Left ventricle myocardium inferior (tissue), 1 donor: ENCODE results near the gene FIGLA. TPM values are rescaled to one million over a fixed set of nuclear protein-coding genes. Genes with fewer than 3 reads are reported as not detected.
"Not testable (repeated sequence)": the region's sequence is repeated elsewhere in the genome, so short reads cannot be mapped to it uniquely, and the experiment has no call there.

Experiments
- DNase-seq: peaks from one replicate; pipeline ENCODE4 v3.0.0-alpha.2; 2020
- H3K27ac ChIP-seq: fragments of 200-600 bp; replicated peaks from 2 replicates; pipeline ENCODE4 v1.8.0; 2021
- H3K27me3 ChIP-seq: fragments of 200-600 bp; 2 replicates; pipeline ENCODE4 v1.8.0; 2021; ENCODE audit warnings: low read depth
- H3K36me3 ChIP-seq: fragments of 200-600 bp; 2 replicates; pipeline ENCODE4 v1.8.0; 2021
- H3K4me1 ChIP-seq: fragments of 200-600 bp; 2 replicates; pipeline ENCODE4 v1.8.0; 2021
- H3K4me3 ChIP-seq: fragments of 200-600 bp; 2 replicates; pipeline ENCODE4 v1.8.0; 2021; ENCODE audit warnings: mild to moderate bottlenecking, moderate library complexity
- H3K9me3 ChIP-seq: fragments of 200-600 bp; replicated peaks from 2 replicates; pipeline ENCODE4 v1.8.0; 2021
- CTCF ChIP-seq: fragments of 200-600 bp; IDR thresholded peaks from 2 replicates; pipeline ENCODE4 v1.8.0; 2021; ENCODE audit warnings: antibody characterized with exemption, mild to moderate bottlenecking, borderline replicate concordance
- intact Hi-C: fragments of 100-400 bp; cut with micrococcal nuclease; formaldehyde crosslinking; loops from one replicate; pipeline ENCODE4 v1.11.0; 2022
- total RNA-seq: library from RNA; stranded (reverse); fragmentation: NEBNext Ultra II Directional; extraction: Animal tissue kit (Norgen Biotek cat#: 25700); gene quantifications from one replicate; pipeline ENCODE4 v1.2.1, GENCODE V29; 2021
- donor health status: DM: no; HTN: yes; CAD: no; lungs with severe emphysema.

FIGLA gene
- total RNA-seq, 1 donor from 2014 or later, result not detected

GRCh38 chr2:70799706-70800105 is 9.3 kb upstream of the FIGLA start:
- TF ChIP-seq CTCF, result no peak
- DNase-seq, result no peak
- Histone ChIP-seq H3K4me1 (no peaks in the 10 kb centered on the region), H3K36me3 (no peaks in the 10 kb centered on the region), H3K4me3 (no peak overlapping the region), H3K27me3 (peaks cover 35% of the 10 kb centered on the region), H3K9me3 (peaks cover 12% of the 10 kb centered on the region), H3K27ac (no peak overlapping the region)
- intact Hi-C loops, result no loop called here

- H3K36me3 ChIP-seq, intact Hi-C loops, H3K4me3 ChIP-seq, DNase-seq, H3K27ac ChIP-seq, H3K4me1 ChIP-seq: not testable (repeated sequence)
- peaks cover 12% of the 10 kb centered on the region for H3K9me3 ChIP-seq
- peaks cover 52% of the 10 kb centered on the region for H3K27me3 ChIP-seq
Observed at GRCh38 chr2:70797996-70798395, 7.6 kb upstream of the FIGLA start.

GRCh38 chr2:70797506-70797905 is 7.1 kb upstream of the FIGLA start:
- Histone ChIP-seq H3K27me3 (peaks cover 57% of the 10 kb centered on the region), H3K9me3 (peaks cover 12% of the 10 kb centered on the region), H3K27ac (no peak overlapping the region), H3K4me1 (no peaks in the 10 kb centered on the region), H3K4me3 (no peak overlapping the region), H3K36me3 (no peaks in the 10 kb centered on the region)
- no peak for TF ChIP-seq CTCF
- no peak for DNase-seq
- intact Hi-C loops, result no loop called here

- Histone ChIP-seq H3K4me1 (no peaks in the 10 kb centered on the region), H3K9me3 (peaks cover 12% of the 10 kb centered on the region), H3K27me3 (peaks cover 69% of the 10 kb centered on the region), H3K27ac (no peak overlapping the region), H3K36me3 (no peaks in the 10 kb centered on the region), H3K4me3 (no peak overlapping the region)
- TF ChIP-seq CTCF, result no peak
- no peak for DNase-seq
- intact Hi-C loops, result no loop called here
Observed at GRCh38 chr2:70796262-70796661, 5.8 kb upstream of the FIGLA start.

GRCh38 chr2:70795164-70795995 is 4.9 kb upstream of the FIGLA start:
- H3K9me3 ChIP-seq, result peaks cover 12% of the 10 kb centered on the region
- peaks cover 3% of the 10 kb centered on the region for H3K4me1 ChIP-seq
- intact Hi-C loops, result no loop called here
- TF ChIP-seq CTCF, result no peak
- peaks cover 78% of the 10 kb centered on the region for H3K27me3 ChIP-seq
- no peaks in the 10 kb centered on the region for H3K36me3 ChIP-seq
- H3K27ac ChIP-seq, result no peak overlapping the region
- no peak for DNase-seq
- H3K4me3 ChIP-seq, result no peak overlapping the region

GRCh38 chr2:70793450-70793849 is 3.0 kb upstream of the FIGLA start:
- no peak for TF ChIP-seq CTCF
- no peaks in the 10 kb centered on the region for H3K36me3 ChIP-seq
- intact Hi-C loops, result no loop called here
- H3K9me3 ChIP-seq, result no peaks in the 10 kb centered on the region
- H3K27me3 ChIP-seq, result peaks cover 87% of the 10 kb centered on the region
- H3K4me3 ChIP-seq, result no peak overlapping the region
- DNase-seq, result no peak
- H3K27ac ChIP-seq, result no peak overlapping the region
- peaks cover 14% of the 10 kb centered on the region for H3K4me1 ChIP-seq
